Measurements from ENCODE around the gene PHC2. TPM values are rescaled to one million over a fixed set of nuclear protein-coding genes. Genes with fewer than 3 reads are reported as not detected.

The PHC2 gene
- polyA plus RNA-seq, 1 donor from 2014 or later = 171 TPM

GRCh38 chr1:33298623-33299277 lies 132.1 kb downstream of the PHC2 start:
- H3F3A ChIP-seq (ENCODE audit: insufficient read depth, low read length, poor library complexity, severe bottlenecking) = no peaks in the 10 kb centered on the region
- no peaks in the 10 kb centered on the region for H3K27me3 ChIP-seq (ENCODE audit: insufficient read depth, low read depth, low read length)
- H3K9me2 ChIP-seq (ENCODE audit: insufficient read depth, low read length) = no peaks in the 10 kb centered on the region
- no peaks in the 10 kb centered on the region for H3K36me3 ChIP-seq (ENCODE audit: insufficient read depth, low read length)
- no peaks in the 10 kb centered on the region for H3K79me2 ChIP-seq (replicated peaks; ENCODE audit: insufficient read depth, low read length)
- no peak overlapping the region for H3K4me2 ChIP-seq (ENCODE audit: low read length)
- TF ChIP-seq CTCF (IDR thresholded peaks at IDR 0.05; ENCODE audit: poor library complexity, severe bottlenecking) (peak; percentile 61), REST (IDR thresholded peaks at IDR 0.05; ENCODE audit: borderline replicate concordance) (no peak), SMC3 (conservative IDR thresholded peaks at IDR 0.05; ENCODE audit: poor library complexity) (peak; percentile 49)
- no peak overlapping the region for H3K27ac ChIP-seq (ENCODE audit: low read length)
- H4K20me1 ChIP-seq (ENCODE audit: insufficient read depth) = no peaks in the 10 kb centered on the region
- H2AFZ ChIP-seq (ENCODE audit: low read depth, low read length) = no peak overlapping the region
- no peak overlapping the region for H3K4me3 ChIP-seq (ENCODE audit: low read length)
- H3K9ac ChIP-seq (ENCODE audit: low read length) = no peak overlapping the region
- no peaks in the 10 kb centered on the region for H3K9me3 ChIP-seq (ENCODE audit: low read length)

- H3K4me2 ChIP-seq (ENCODE audit: low read length) = no peak overlapping the region
- H3K36me3 ChIP-seq (ENCODE audit: insufficient read depth, low read length) = no peaks in the 10 kb centered on the region
- H3K9me2 ChIP-seq (ENCODE audit: insufficient read depth, low read length) = no peaks in the 10 kb centered on the region
- no peaks in the 10 kb centered on the region for H3K79me2 ChIP-seq (replicated peaks; ENCODE audit: insufficient read depth, low read length)
- H3K4me3 ChIP-seq (ENCODE audit: low read length) = no peak overlapping the region
- H3K27me3 ChIP-seq (ENCODE audit: insufficient read depth, low read depth, low read length) = no peaks in the 10 kb centered on the region
- H3K27ac ChIP-seq (ENCODE audit: low read length) = no peak overlapping the region
- no peaks in the 10 kb centered on the region for H4K20me1 ChIP-seq (ENCODE audit: insufficient read depth)
- no peak overlapping the region for H2AFZ ChIP-seq (ENCODE audit: low read depth, low read length)
- no peaks in the 10 kb centered on the region for H3F3A ChIP-seq (ENCODE audit: insufficient read depth, low read length, poor library complexity, severe bottlenecking)
- H3K9ac ChIP-seq (ENCODE audit: low read length) = no peak overlapping the region
- TF ChIP-seq RAD21 (conservative IDR thresholded peaks at IDR 0.05) = no peak
- no peak for TF ChIP-seq SMC3 (conservative IDR thresholded peaks at IDR 0.05; ENCODE audit: poor library complexity)
- no peak for TF ChIP-seq REST (IDR thresholded peaks at IDR 0.05; ENCODE audit: borderline replicate concordance)
- TF ChIP-seq EZH2 (IDR thresholded peaks at IDR 0.05; ENCODE audit: borderline replicate concordance, insufficient read depth, low read length, poor library complexity, severe bottlenecking) = no peak
- no peak for TF ChIP-seq POLR2AphosphoS5 (IDR thresholded peaks at IDR 0.05)
- no peak for TF ChIP-seq CTCF (IDR thresholded peaks at IDR 0.05; ENCODE audit: poor library complexity, severe bottlenecking)
- no peak for TF ChIP-seq MXI1 (conservative IDR thresholded peaks at IDR 0.05; ENCODE audit: poor library complexity, severe bottlenecking)
- no peak for TF ChIP-seq EP300 (conservative IDR thresholded peaks at IDR 0.05; ENCODE audit: poor library complexity, severe bottlenecking)
- no peak for TF ChIP-seq TAF1 (IDR thresholded peaks at IDR 0.05; ENCODE audit: low read depth)
- H3K9me3 ChIP-seq (ENCODE audit: low read length) = no peaks in the 10 kb centered on the region
These were observed 132.8 kb downstream of the PHC2 start for GRCh38 chr1:33297911-33298622.

Measured in neural cell (in vitro differentiated cells).